Panc1 (cell line): ENCODE data around the gene ZBTB7C.

Experiments used
- POLR2AphosphoS5 ChIP-seq: IDR thresholded peaks from 2 replicates; pipeline ENCODE4 v1.6.1; 2012; ENCODE audit warnings: mild to moderate bottlenecking, low read depth, low read length, moderate library complexity
- SIN3A ChIP-seq: IDR thresholded peaks from 2 replicates; pipeline ENCODE4 v1.6.1; 2012; ENCODE audit warnings: low read depth, mild to moderate bottlenecking, low read length, moderate library complexity, borderline replicate concordance; ENCODE audit not compliant: insufficient read depth
- TF ChIP-seq, protein P1 (sequence below): fragments of 450-650 bp; IDR thresholded peaks from 2 replicates; pipeline ENCODE4 v1.5.1; 2017; ENCODE audit warnings: mild to moderate bottlenecking

DNA sequence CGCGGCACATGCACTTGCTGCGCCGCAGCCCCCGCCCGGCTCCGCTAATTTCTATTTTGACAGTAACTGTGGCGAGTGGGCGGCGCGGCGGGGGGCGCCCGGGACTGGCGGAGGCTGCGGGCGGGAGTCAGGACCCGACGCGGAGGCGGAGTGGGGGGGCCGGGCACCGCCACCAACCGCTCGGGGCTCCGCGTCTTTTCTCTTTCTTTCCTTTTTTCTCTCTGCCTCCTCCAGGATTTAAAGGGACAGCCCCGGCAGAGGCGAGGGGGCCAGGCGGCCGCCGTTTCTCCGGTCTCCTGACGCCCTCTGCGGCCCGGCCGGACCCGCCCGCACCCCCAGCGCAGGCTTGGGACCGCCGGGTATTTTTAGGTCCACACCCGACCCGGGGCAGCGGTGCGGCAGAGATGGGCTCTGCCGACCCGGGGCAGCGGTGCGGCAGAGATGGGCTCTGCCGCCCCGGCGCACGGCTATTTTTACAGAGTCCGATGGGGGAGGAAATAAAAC lies 460 bp upstream of the ZBTB7C start:
- TF ChIP-seq, protein P1, sequence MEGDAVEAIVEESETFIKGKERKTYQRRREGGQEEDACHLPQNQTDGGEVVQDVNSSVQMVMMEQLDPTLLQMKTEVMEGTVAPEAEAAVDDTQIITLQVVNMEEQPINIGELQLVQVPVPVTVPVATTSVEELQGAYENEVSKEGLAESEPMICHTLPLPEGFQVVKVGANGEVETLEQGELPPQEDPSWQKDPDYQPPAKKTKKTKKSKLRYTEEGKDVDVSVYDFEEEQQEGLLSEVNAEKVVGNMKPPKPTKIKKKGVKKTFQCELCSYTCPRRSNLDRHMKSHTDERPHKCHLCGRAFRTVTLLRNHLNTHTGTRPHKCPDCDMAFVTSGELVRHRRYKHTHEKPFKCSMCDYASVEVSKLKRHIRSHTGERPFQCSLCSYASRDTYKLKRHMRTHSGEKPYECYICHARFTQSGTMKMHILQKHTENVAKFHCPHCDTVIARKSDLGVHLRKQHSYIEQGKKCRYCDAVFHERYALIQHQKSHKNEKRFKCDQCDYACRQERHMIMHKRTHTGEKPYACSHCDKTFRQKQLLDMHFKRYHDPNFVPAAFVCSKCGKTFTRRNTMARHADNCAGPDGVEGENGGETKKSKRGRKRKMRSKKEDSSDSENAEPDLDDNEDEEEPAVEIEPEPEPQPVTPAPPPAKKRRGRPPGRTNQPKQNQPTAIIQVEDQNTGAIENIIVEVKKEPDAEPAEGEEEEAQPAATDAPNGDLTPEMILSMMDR: no peak
- TF ChIP-seq POLR2AphosphoS5: no peak
- TF ChIP-seq SIN3A: no peak
